Measurements from ENCODE around the gene ZNF652.
"Not testable (repeated sequence)": the region's sequence is repeated elsewhere in the genome, so short reads cannot be mapped to it uniquely, and the experiment has no call there.

The ZNF652 gene

DNA sequence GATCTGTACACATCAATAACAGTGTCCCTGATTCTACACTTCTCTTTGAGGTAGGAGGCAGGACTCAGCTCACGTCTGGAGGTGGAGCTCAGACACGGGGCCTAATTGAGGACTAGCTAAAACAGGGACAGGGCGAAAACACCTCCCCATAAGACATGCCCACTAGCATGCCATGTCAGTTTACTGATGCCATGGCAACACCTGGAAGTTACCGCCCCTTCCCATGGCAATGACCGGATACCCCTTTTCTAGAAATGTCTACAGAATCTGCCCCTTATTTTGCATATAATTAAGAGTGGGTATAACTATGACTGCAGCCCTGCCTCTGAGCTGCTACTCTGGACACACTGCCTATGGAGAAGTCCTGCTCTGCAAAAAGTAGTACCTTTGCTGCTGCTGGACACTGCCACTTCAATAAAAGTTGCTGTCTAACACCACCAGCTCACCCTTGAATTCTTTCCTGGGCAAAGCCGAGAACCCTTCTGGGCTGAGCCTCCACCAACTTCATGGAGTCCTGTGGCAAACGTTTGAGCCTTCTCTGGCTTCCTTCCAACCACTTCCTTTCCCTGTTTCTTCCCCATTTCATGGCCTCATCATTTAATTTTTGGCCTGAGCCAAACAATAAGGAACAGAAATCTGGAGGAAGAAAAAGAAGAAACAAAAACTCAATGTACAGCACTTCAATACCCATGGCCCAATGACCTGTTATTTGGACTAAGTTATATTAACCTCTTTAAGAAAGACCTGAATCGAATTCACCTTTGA, 31.6 kb upstream of the ZNF652 start:
- H3K9ac ChIP-seq (ENCODE audit: low read length), result no peak overlapping the region
- H3K36me3 ChIP-seq (replicated peaks; ENCODE audit: insufficient read depth, low read length), result no peaks in the 10 kb centered on the region
- no peak overlapping the region for H2AFZ ChIP-seq (ENCODE audit: low read length)
- H3K4me1 ChIP-seq (ENCODE audit: low read length), result peaks cover 37% of the 10 kb centered on the region
- H3K27me3 ChIP-seq (replicated peaks; ENCODE audit: insufficient read depth, low read length), result no peaks in the 10 kb centered on the region
- no peaks in the 10 kb centered on the region for H4K20me1 ChIP-seq (ENCODE audit: insufficient read depth, low read length)
- no peak overlapping the region for H3K4me2 ChIP-seq (ENCODE audit: low read depth, low read length)
- H3K9me3 ChIP-seq (replicated peaks; ENCODE audit: insufficient read depth, low read length), result no peaks in the 10 kb centered on the region
- H3K79me2 ChIP-seq (ENCODE audit: low read length), result no peaks in the 10 kb centered on the region
- H3K27ac ChIP-seq (ENCODE audit: low read length), result no peak overlapping the region
- TF ChIP-seq CTCF (IDR thresholded peaks at IDR 0.05; ENCODE audit: low read length), result no peak
- no peak for TF ChIP-seq EZH2phosphoT487 (IDR thresholded peaks at IDR 0.05; ENCODE audit: low read length)
- TF ChIP-seq EZH2 (optimal IDR thresholded peaks at IDR 0.05; ENCODE audit: low read depth, low read length), result no peak
- H3K4me3 ChIP-seq (ENCODE audit: low read length), result no peak overlapping the region
- no peak for DNase-seq
- peaks cover 18% of the 10 kb centered on the region for H3F3A ChIP-seq (ENCODE audit: insufficient read depth, low read length)
- H3K9me2 ChIP-seq (replicated peaks; ENCODE audit: insufficient read depth, low read length), result no peaks in the 10 kb centered on the region

GRCh38 chr17:49390548-49391324, 28.7 kb upstream of the ZNF652 start:
- no peak overlapping the region; the same call in 1 of the 2 replicates for H3K4me2 ChIP-seq (ENCODE audit: low read depth, low read length)
- peaks cover 41% of the 10 kb centered on the region for H3K4me1 ChIP-seq (ENCODE audit: low read length)
- DNase-seq, result no peak
- no peaks in the 10 kb centered on the region for H4K20me1 ChIP-seq (ENCODE audit: insufficient read depth, low read length)
- H3K4me3 ChIP-seq (ENCODE audit: low read length), result no peak overlapping the region
- no peaks in the 10 kb centered on the region for H3K9me2 ChIP-seq (replicated peaks; ENCODE audit: insufficient read depth, low read length)
- peaks cover 21% of the 10 kb centered on the region for H3F3A ChIP-seq (ENCODE audit: insufficient read depth, low read length)
- H3K9ac ChIP-seq (ENCODE audit: low read length), result no peak overlapping the region
- TF ChIP-seq EZH2phosphoT487 (IDR thresholded peaks at IDR 0.05; ENCODE audit: low read length), result no peak
- no peak for TF ChIP-seq CTCF (IDR thresholded peaks at IDR 0.05; ENCODE audit: low read length)
- no peak for TF ChIP-seq EZH2 (optimal IDR thresholded peaks at IDR 0.05; ENCODE audit: low read depth, low read length)
- no peaks in the 10 kb centered on the region for H3K27me3 ChIP-seq (replicated peaks; ENCODE audit: insufficient read depth, low read length)
- H3K27ac ChIP-seq (ENCODE audit: low read length), result no peak overlapping the region
- peak overlapping the region; percentile 47 for H2AFZ ChIP-seq (ENCODE audit: low read length)
- H3K79me2 ChIP-seq (ENCODE audit: low read length), result no peaks in the 10 kb centered on the region
- no peaks in the 10 kb centered on the region for H3K36me3 ChIP-seq (replicated peaks; ENCODE audit: insufficient read depth, low read length)
- no peaks in the 10 kb centered on the region for H3K9me3 ChIP-seq (replicated peaks; ENCODE audit: insufficient read depth, low read length)

GRCh38 chr17:49389514-49390347, 27.7 kb upstream of the ZNF652 start:
- H3K9me3 ChIP-seq (replicated peaks; ENCODE audit: insufficient read depth, low read length); H3K79me2 ChIP-seq (ENCODE audit: low read length); H3K4me3 ChIP-seq (ENCODE audit: low read length); DNase-seq; H4K20me1 ChIP-seq (ENCODE audit: insufficient read depth, low read length); H3K36me3 ChIP-seq (replicated peaks; ENCODE audit: insufficient read depth, low read length); H3K27me3 ChIP-seq (replicated peaks; ENCODE audit: insufficient read depth, low read length); H3K9me2 ChIP-seq (replicated peaks; ENCODE audit: insufficient read depth, low read length): not testable (repeated sequence)
- H3K27ac ChIP-seq (ENCODE audit: low read length), result peak overlapping the region; percentile 98; the same call in 1 of the 2 replicates
- H3K4me1 ChIP-seq (ENCODE audit: low read length), result peaks cover 40% of the 10 kb centered on the region
- H3K9ac ChIP-seq (ENCODE audit: low read length), result peak overlapping the region; percentile 56; the same call in 1 of the 2 replicates
- peak overlapping the region; percentile 47; the same call in 1 of the 2 replicates for H2AFZ ChIP-seq (ENCODE audit: low read length)
- peak overlapping the region; percentile 64; the same call in 1 of the 2 replicates for H3K4me2 ChIP-seq (ENCODE audit: low read depth, low read length)
- peaks cover 21% of the 10 kb centered on the region for H3F3A ChIP-seq (ENCODE audit: insufficient read depth, low read length)
